Erythroblast (primary cell): ENCODE data around the gene SMARCC1.

Experiments
- DNase-seq, 2 experiments: peaks; one replicate each; lab custom pipeline; 2025; lab: John Stamatoyannopoulos, UW
- GATA1 ChIP-seq: IDR thresholded peaks from 2 replicates; pipeline ENCODE4 v1.6.1; 2011; ENCODE audit warnings: low read depth, mild to moderate bottlenecking, control low read depth, low read length, moderate library complexity
- POLR2A ChIP-seq: IDR thresholded peaks from 2 replicates; pipeline ENCODE4 v1.6.1; 2011; ENCODE audit warnings: mild to moderate bottlenecking, low read length

Gene SMARCC1

GRCh38 chr3:47646362-47646761 lies 135.3 kb downstream of the SMARCC1 start:
- TF ChIP-seq GATA1 (no peak), POLR2A (no peak)
- no peak for DNase-seq

GRCh38 chr3:47645551-47645950 lies 136.1 kb downstream of the SMARCC1 start:
- TF ChIP-seq GATA1 (no peak), POLR2A (no peak)
- no peak for DNase-seq

GRCh38 chr3:47643092-47643491 lies 138.6 kb downstream of the SMARCC1 start:
- peak; percentile 19 to 30 for DNase-seq
- TF ChIP-seq POLR2A (no peak), GATA1 (no peak)

GRCh38 chr3:47641739-47642138 lies 140.0 kb downstream of the SMARCC1 start:
- DNase-seq, result no peak
- TF ChIP-seq GATA1 (no peak), POLR2A (no peak)

- TF ChIP-seq GATA1 (no peak), POLR2A (no peak)
- no peak for DNase-seq
Observed at GRCh38 chr3:47636921-47637320, 144.8 kb downstream of the SMARCC1 start.

- no peak for DNase-seq
- TF ChIP-seq GATA1 (no peak), POLR2A (no peak)
Observed at GRCh38 chr3:47636225-47636624, 145.5 kb downstream of the SMARCC1 start.

GRCh38 chr3:47635536-47635935 lies 146.2 kb downstream of the SMARCC1 start:
- no peak for DNase-seq
- no peak for TF ChIP-seq POLR2A
- no peak for TF ChIP-seq GATA1

GRCh38 chr3:47634996-47635395 lies 146.7 kb downstream of the SMARCC1 start:
- TF ChIP-seq POLR2A (no peak), GATA1 (no peak)
- DNase-seq, result no peak

GRCh38 chr3:47630810-47631209 lies 150.9 kb downstream of the SMARCC1 start:
- no peak for DNase-seq
- TF ChIP-seq POLR2A, result no peak
- no peak for TF ChIP-seq GATA1

GRCh38 chr3:47629770-47630169 lies 151.9 kb downstream of the SMARCC1 start:
- TF ChIP-seq GATA1, result no peak
- TF ChIP-seq POLR2A, result no peak
- DNase-seq, result no peak

GRCh38 chr3:47628426-47628825 lies 153.3 kb downstream of the SMARCC1 start:
- TF ChIP-seq GATA1 (no peak), POLR2A (no peak)
- DNase-seq, result no peak

GRCh38 chr3:47622671-47623461 lies 158.8 kb downstream of the SMARCC1 start:
- no peak for DNase-seq
- TF ChIP-seq GATA1, result no peak
- no peak for TF ChIP-seq POLR2A

GRCh38 chr3:47617086-47618010 lies 164.3 kb downstream of the SMARCC1 start:
- no peak for TF ChIP-seq GATA1
- TF ChIP-seq POLR2A, result no peak
- no peak for DNase-seq

GRCh38 chr3:47614788-47615187 lies 166.9 kb downstream of the SMARCC1 start:
- DNase-seq, result no peak
- TF ChIP-seq POLR2A (no peak), GATA1 (no peak)
